ENCODE data around the gene LTK. TPM values are rescaled to one million over a fixed set of nuclear protein-coding genes. Genes with fewer than 3 reads are reported as not detected.

The LTK gene
- total RNA-seq, 1 donor from 2014 or later, result 0.70 TPM

DNA sequence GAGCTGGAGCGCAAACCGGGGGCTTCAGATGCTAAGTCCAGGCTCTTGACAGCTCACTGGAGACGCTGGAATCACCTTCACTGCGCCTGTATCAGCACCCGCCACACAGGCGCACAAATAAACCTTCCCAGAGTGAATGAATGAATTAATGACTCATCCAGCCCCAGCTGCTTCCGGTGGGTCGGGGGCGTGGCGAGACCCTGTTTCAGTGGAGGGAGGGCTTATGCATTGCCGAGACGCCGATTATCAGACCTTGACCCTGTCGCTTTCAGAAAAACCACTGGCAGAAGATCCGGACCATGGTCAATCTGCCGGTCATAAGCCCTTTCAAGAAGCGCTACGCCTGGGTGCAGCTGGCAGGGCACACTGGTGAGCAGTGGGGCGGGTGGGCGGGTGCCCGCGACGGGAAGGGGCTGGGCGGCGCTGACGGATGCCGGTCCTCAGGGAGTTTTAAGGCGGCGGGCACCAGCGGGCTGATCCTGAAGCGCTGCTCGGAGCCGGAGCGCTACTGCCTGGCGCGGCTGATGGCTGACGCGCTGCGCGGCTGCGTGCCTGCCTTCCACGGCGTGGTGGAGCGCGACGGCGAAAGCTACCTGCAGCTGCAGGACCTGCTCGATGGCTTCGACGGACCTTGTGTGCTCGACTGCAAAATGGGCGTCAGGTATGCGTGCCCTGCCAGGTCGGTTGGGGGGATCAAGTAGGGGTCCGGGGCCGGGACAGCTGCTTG lies 12.3 kb downstream of the LTK start:
- DNase-seq (ENCODE audit: extremely low read depth, low read depth, low spot score), result no peak

DNA sequence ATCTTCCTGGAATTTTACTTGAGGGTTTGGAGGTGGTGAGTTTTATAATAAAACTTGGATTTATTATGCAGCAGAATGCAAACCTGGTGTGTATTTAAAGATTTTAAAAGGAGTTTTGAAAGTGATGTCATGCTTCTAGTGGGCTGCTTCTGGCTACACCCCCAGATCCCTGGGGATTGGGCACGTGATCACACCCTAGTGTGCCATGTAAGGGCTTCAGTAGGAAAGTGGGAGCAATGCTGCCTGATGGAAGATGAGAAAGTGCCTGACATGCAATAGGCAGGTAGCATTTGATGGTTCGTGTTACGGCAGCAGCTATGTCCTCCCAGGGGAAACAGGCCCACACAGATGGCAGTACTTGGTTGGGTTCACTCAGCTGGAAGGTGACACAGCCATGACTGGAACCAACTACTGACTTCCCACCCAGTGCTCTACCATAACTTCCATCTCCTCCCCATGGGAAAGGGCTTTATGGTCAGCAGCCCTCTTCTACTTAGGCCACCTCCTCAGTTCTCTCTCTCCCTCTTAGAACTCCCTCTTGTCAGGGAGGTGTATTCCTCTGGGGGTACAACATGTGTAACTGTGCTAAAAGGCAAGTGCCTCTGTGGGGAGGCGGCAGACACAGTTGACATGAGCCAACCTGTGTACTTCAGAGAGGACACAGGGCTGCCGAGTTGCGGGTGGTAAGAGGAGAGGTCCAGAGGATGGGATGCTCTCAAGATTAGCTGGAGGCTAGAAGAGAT lies 14.3 kb downstream of the LTK start:
- no peak for DNase-seq (ENCODE audit: extremely low read depth, low read depth, low spot score)

DNA sequence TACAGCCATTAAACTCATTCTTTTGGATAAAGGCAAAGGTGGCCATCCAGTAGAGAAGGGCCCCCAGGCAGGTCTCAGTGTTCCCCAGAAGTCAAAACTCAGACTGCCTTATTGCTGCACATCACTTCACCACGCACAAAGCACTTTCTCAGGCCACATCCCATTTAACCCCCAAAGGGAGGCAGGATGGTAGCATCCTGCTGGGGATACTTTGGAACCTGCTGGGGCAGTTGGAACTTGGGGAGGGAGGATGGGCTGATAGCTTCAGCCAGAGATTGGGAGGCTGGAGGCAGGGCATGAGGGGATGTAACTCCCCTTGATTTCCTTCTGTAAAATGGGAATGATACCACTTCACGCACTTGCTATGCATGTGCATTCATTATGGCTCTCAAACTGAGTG lies 15.0 kb downstream of the LTK start:
- DNase-seq (ENCODE audit: extremely low read depth, low read depth, low spot score), result no peak

DNA sequence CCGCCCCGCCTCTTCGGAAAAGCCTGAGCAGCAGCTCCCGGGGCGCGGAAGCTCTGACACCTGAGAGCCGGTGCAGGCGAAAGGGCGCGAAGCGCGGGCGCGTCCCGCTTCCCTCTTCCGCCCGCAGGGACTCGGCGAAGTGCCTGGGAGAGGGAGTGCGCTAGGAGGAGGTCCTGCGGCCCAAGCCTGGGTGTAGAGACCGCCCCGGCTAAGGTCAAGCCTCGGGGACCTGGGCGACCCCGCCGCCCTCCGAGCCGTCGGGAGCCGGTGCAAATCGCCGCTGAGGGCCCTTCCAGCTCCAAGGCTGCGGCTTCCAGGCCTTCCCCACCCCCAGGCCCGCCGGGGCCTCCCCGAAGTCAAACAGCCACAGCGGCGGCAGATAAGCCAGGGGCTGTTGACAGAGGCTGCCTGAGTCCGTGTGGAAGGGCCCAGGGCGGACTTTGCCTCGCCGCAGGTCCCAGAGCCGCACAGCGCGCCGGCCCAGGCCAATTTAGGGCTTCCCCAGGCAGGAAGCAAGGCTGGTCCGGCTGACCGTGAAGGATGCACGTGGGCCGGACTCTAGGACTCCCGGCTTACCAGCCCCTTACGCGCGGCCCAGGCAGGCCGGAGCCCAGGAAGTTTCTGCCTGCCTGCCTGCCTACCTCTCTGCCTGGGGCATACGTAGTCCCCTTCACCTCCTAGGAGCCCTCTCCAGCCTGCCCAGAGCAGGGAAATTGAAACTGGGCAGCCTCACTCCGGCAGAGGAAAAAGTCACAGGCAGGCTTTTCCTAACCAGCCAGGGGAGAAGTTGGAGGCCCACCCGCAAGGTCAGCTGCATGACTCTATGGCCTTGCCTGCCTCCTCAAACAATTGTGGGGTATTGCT lies 17.7 kb downstream of the LTK start:
- DNase-seq (ENCODE audit: extremely low read depth, low read depth, low spot score), result no peak

DNA sequence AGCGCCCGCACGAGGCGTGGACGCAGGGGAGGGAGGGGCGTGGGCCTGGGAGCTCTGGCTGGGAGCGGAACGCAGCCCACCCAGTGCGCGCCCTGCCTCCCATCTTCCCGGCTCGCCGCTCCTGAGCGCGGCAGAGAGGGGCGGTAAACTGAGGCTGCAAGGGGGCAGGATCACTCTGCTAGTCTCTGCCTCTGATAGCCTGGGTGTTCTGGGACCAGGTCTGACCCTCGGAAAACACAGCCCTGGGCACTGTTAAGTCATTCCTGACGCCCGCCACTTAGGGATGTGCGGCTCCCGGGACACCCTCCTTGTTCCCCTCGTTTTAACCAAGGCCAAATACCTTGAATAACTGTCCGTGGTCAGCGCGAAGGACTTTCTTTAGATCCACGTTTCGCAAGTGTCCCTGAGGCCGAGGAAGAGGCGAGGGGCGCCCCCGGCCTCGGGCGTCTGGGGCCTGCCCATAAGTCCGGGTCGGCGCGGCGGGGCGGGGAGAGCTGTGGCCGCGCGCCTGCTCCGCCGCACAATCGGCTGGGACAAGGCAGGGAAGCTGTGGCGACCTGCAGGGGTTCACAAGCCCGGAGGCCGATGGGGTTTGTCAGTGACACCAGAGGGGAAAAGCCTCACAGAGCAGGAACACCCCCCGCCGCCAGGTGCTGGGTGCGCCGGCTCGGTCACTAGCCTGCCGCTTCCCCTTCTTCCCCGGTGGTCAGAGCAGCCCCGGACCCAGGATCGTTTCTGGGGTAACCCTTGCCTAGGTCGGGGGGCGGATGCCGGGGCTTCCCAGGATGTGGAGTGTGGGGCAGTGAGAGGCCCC lies 18.5 kb downstream of the LTK start:
- DNase-seq (ENCODE audit: extremely low read depth, low read depth, low spot score), result no peak

DNA sequence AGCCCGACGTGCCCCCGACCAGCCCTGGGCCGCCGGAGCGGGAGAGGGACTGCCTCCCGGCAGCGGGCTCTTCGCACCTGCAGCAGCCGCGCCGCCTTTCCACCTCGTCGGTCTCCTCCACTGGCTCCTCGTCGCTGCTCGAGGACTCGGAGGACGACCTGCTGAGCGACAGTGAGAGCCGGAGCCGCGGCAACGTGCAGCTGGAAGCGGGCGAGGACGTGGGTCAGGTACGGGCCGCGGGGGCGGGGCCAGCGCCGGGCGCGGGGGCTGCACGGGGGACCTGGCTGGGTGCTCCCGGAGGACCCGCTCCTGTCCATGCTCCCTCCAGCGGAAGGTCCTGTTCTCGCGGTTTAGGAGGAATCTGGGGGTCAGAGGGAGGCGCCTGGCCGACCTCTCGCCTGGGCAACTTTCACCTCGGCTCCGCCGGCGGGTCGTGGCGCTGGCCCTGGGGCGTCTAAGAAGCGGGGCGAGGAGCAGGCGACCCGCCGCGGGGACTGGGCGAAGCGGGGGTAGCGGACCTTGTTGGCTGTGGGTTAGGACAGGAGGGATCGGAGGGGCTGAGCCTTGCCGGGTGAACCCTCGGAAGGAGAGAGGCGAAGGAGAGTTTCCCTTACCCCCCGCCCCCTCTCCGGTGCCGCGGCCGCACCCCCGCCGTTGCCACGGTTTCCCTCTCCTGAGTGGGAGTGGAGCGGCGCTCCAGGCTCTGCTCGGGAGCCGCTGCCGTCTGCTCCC lies 19.3 kb downstream of the LTK start:
- no peak for DNase-seq (ENCODE audit: extremely low read depth, low read depth, low spot score)

DNA sequence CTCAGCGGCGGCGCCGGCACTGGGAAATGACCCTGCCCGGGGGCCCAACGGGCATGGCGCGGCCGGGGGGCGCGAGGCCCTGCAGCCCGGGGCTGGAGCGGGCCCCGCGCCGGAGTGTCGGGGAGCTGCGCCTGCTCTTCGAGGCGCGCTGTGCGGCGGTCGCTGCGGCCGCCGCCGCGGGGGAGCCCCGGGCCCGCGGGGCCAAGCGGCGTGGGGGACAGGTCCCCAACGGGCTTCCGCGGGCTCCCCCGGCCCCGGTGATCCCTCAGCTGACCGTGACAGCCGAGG lies 19.8 kb downstream of the LTK start:
- no peak for DNase-seq (ENCODE audit: extremely low read depth, low read depth, low spot score)

DNA sequence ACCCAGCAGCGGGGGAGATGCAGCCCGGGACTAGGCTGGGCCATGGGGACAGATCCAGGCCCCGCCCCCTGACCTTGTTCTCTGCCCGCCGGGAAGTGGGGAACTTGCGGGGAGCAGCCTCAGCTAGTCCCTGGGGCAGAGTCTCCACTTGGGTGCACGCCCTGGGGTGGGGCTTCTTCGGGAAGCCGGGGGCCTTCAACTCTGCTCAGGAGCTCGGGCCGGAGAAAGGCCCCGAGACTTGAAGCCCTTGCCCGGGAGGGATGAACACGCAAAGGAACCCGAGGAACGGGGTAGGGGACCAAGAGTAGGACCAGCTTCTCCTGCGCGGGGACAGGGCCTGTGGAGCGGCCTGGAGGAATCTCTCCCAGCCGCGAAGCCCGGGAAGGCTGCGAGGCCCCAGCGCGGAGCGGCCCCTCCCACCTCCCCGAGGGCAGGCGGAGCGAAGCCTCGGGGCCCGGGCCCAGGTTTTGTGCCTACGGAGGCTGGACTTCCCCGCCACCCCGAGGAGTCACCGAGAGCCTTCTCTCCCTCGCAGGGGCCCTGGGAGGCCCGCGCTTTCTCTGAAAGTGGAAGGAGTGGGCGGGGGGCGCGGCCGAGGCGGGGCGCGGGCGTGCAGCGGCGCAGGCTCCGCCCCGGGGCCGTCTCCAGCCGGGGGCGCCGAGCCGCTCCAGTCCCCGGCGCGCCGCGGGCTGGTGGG lies 20.3 kb downstream of the LTK start, which contains the start of gene ITPKA:
Gene ITPKA, plus strand, starts transcription at position 670 of the 697 bp plus-strand sequence. CDS start 54 bp downstream, outside the sequence.
- DNase-seq (ENCODE audit: extremely low read depth, low read depth, low spot score), result no peak

DNA sequence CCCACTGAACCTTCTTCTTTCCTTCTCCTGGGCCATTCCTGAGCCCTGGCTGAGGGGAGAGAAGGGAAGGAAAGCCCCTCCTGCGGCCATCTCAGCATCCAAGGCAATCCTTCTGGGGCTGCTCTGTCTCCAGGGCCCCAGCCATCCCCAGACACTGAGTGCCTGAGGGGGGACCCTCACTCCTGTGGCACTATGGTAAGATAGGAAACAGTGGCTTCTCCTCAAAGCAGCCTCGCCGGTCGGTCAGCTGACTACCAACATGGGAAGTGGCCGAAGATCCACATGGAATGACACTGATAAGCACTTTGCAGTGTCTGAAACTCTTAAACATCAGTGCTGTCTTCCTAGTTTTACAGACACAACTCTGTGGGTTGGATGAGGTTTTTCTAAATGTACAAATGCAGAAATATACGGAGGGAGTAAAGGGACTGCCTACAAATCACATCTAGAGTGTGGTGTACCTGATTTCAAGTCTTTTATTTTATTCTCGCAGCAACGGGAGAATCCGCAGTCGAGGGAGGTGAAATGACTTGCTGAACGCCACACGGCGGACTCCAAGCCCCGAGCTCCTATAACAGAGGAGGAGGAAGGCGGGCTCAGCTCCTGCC lies 20.9 kb downstream of the LTK start:
- DNase-seq (ENCODE audit: extremely low read depth, low read depth, low spot score), result no peak

DNA sequence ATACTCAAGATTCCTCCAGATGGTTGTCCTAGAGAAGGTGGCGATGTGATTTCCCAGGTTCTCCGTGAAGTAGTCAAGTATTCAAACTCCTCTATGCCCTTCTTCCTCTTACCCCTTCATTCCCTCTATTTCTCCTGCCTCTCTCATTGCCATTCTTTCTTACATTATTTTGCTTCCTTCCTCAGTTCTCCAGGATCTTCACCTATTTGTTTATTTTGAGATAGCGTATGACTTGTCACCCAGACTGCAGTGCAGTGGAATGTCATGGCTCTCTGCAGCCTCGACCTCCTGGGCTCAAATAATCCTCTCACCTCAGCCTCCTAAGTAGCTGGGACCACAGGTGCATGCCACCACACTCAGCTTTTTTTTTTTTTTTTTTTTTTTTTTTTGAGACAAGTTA lies 21.7 kb downstream of the LTK start:
- DNase-seq (ENCODE audit: extremely low read depth, low read depth, low spot score), result no peak

DNA sequence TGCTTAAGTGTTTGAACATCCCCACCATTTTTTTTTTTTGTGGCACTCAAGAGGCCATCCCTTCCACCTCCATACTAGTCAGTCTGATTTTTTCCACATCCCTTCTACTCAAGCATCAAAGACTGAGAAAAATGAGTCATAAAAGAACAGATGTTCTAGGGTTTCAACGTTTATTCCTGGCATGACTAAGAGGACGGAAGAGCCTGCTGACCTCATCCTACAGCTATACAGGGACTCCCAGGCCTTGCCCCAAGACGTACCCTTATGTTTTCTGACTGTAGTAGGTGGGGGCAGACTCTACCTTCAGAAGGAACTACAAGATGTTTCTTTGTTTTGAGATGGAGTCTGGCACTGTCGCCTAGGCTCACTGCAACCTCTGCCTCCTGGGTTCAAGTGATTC lies 23.3 kb downstream of the LTK start:
- DNase-seq (ENCODE audit: extremely low read depth, low read depth, low spot score), result peak; percentile 68

DNA sequence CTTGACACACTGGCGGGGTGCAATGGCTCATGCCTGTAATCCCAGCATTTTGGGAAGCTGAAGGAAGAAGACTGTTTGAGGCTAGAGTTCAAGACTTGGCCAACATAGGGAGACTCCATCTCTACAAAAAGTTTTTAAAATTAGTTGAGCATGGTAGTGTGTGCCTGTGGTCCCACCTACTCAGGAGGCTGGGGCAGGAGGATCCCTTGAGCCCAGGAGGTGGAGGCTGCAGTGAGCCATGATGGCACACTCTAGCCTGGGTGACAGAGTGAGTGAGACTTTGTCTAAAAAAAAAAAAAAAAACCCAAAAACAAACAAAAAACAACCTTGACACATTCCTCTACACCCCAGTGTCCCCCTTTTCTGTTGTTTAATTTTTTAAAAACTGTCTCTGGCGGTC lies 24.0 kb downstream of the LTK start:
- DNase-seq (ENCODE audit: extremely low read depth, low read depth, low spot score), result no peak

DNA sequence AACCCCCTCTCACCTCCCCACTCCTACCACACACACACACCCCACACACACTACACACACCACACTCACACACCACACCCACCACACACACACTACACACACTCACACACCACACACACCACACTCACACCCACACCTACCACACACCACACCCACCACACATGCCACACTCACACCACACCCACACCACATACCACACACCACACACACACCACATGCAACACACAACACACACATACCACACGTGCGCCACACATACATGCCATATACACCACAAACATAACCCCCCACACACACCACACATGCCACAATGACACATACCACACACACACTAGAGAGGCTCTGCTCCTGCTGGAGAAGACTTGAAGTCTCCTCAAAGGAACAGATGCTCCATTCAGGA lies 25.8 kb downstream of the LTK start:
- DNase-seq (ENCODE audit: extremely low read depth, low read depth, low spot score), result no peak

DNA sequence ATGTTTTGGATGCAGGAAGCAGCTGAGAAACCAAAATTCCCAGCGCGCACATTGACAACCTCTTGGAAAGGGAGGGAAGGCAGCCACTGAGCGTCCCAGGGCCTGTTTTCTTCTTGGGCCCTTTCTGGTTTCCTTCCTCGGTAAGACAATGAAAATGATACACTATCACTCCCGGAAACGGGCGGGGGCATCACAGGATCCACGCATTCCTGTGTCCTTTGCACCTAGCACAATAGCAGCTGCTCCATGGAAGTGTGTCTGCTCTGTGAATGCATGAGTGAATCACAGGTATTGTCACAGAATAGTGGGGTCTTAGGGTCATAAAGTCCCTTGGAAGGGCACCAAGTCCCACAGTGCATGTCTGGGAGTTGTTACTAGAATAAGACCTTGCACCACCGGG lies 26.2 kb downstream of the LTK start:
- DNase-seq (ENCODE audit: extremely low read depth, low read depth, low spot score), result no peak

DNA sequence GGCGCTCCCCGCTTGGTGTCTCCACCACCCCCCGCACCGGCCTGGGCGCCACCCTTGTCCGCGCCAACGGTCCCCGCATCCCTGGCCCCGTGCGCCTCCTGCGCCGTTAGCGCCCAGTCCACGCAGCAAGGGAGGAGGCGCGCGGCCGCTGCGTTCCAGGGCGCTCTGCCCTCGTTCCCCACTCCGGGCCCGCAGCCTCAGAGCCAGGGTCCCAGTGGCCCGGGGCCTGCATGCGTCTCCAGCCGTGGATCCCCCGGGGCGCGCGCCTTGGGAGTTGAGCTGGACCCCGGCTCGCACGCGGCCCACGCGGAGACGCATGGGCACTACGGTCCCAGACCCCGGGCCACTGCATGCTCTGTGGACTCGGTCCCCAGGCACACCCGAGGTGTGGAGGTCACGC lies 27.3 kb downstream of the LTK start:
- DNase-seq (ENCODE audit: extremely low read depth, low read depth, low spot score), result no peak

DNA sequence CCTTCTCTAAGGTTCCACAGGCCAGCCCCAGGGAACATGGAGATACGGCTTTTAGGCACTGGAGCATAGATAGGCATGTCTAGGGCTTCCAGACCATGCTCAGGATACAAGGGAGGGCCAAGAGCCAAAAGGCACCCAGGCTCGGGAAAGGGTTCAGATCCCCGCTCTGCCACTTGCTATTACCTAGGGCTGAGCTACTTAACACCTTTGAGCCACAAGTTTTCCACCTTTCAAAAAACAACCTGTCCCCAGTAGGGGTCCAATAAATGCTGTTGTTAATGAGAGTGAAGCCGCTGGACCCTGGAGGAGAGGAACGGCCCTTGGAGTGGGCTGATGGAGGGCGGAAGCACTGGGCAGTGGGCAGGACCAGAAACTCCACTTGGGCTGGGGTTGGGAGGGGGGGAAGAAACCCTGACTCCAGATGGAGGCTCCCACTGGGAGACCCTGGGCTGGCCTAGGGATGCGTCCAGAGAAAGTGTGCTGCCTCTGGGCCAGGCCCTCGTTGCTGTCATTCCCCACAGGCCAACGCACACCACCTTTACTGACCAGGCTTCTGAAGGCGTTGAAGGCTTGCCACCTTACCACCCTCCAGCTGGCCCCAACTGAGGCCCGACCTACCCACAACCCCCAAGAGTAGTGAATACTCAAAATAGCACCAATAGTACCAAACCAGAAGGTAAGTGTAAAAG lies 28.5 kb downstream of the LTK start:
- DNase-seq (ENCODE audit: extremely low read depth, low read depth, low spot score), result no peak

DNA sequence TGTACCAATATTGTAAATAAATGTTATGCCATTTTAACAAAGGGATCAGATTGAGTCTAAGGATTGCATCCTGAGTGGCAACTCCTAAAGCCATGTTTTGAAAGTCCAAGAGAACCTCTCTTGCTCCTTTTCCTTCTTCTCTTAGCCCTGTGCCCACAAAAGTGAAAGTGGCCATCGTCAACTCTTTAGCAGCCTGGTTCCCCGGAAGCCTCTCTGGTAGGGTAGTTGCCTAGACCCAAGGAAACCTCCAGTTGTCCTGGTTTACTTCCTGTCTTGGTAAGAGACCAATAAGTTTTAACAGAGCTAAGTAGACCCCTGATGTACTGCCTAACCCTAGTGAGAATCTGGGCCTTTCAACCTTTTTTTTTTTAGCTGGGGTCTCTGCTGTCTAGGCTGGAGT lies 30.1 kb downstream of the LTK start:
- DNase-seq (ENCODE audit: extremely low read depth, low read depth, low spot score), result no peak

DNA sequence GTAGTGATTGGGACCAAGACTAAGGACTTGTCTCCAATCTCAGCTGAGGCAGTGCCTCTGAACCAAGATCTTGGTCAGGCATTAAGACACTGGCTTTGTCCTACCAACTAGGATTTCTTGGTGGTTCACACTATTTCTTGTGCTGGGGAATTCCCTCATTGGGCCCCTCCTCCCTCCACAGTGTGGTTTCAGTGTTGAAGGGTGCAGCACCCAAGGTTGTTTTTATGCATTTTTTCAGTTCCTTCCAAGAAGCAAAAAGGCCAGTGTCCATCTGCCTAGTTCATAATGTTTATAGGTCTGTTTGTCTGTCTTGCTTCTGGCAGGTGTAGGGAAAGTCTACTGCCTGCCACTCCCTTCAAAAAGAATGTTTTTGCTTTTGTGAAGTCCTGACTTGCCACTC lies 30.5 kb downstream of the LTK start:
- no peak for DNase-seq (ENCODE audit: extremely low read depth, low read depth, low spot score)

Measured in glomerular endothelial cell (primary cell).